ENCODE data around the gene RPL29. TPM values are rescaled to one million over a fixed set of nuclear protein-coding genes. Genes with fewer than 3 reads are reported as not detected.
A peak's percentile ranks its signal among the peaks of the same experiment; 100 is the strongest.
"Not testable (repeated sequence)": the region's sequence is repeated elsewhere in the genome, so short reads cannot be mapped to it uniquely, and the experiment has no call there.

RPL29 gene
- total and polyA plus RNA-seq, 2 donors (not counting 3 experiments of a cell fraction or from before 2014, with no cell fraction given), result 1,236 to 2,177 TPM

- TF ChIP-seq POLR2A (IDR thresholded peaks at IDR 0.05; ENCODE audit: low read depth, low read length) (peak; percentile 67), MAX (IDR thresholded peaks at IDR 0.05; ENCODE audit: insufficient read depth, insufficient read length) (no peak)
- H3K27me3 ChIP-seq (ENCODE audit: control insufficient read depth in 2 of 2, insufficient read depth in 2 of 2, low read length in 2 of 2), result no peaks in the 10 kb centered on the region
- no peak overlapping the region for H3K4me3 ChIP-seq (replicated peaks in 1 of 3; ENCODE audit: insufficient read depth in 1 of 3, low read depth in 1 of 3, low read length in 3 of 3)
- no peak overlapping the region for H3K9ac ChIP-seq (replicated peaks; ENCODE audit: extremely low read depth, insufficient read depth, low read length)
- intact Hi-C loops (cut with micrococcal nuclease) (no loop called here), dilution Hi-C loops (cut with MboI; ENCODE audit: extremely low pct_ligation_motif_present, low sequenced_read_pairs) (loop anchor here (10.0 kb wide), 1 partner anchor 153 kb away; no protein-coding TSS in a partner anchor)
- H2AFZ ChIP-seq (ENCODE audit: low read depth, low read length), result no peak overlapping the region
- no TSS peak for BruUV-seq (replicated peaks)
- H3K4me1 ChIP-seq (ENCODE audit: control insufficient read depth, extremely low read depth, insufficient read depth, low read length), result peaks cover 14% of the 10 kb centered on the region
- no peak overlapping the region for H3K4me2 ChIP-seq (ENCODE audit: insufficient read depth, low read length)
- ChIA-PET POLR2A (interaction anchor here (1.1 to 1.3 kb wide), 2 partner anchors 8 to 9 kb away, joined by 3 to 6 read pairs; partner anchors contain the start of gene ACY1), CTCF (interaction anchor here (1.0 to 1.4 kb wide), 2 partner anchors 9 to 64 kb away, joined by 3 to 4 read pairs; partner anchors contain the start of gene DUSP7)
- H3K36me3 ChIP-seq (ENCODE audit: control insufficient read depth in 2 of 2, extremely low read depth in 1 of 2, insufficient read depth in 2 of 2, low read length in 2 of 2), result peaks cover 16 to 20% of the 10 kb centered on the region in 2 experiments
- no peaks in the 10 kb centered on the region for H4K20me1 ChIP-seq (replicated peaks; ENCODE audit: control insufficient read depth, extremely low read depth, insufficient read depth, low read length)
- DNase-seq (ENCODE audit: low read depth, low spot score), result no peak
- H3K27ac ChIP-seq (ENCODE audit: insufficient read depth, low read depth, low read length), result no peak overlapping the region
- no peak for FAIRE-seq
- H3K9me1 ChIP-seq (replicated peaks; ENCODE audit: control insufficient read depth, extremely low read depth, insufficient read depth, low read length), result no peaks in the 10 kb centered on the region
- H3K79me2 ChIP-seq (ENCODE audit: control insufficient read depth, insufficient read depth, low read length), result peaks cover 30% of the 10 kb centered on the region
- no peaks in the 10 kb centered on the region for H3K9me3 ChIP-seq (replicated peaks; ENCODE audit: control insufficient read depth, insufficient read depth, low read length)
These were observed 3.5 kb downstream of the RPL29 start for GRCh38 chr3:51992017-51992682.

DNA sequence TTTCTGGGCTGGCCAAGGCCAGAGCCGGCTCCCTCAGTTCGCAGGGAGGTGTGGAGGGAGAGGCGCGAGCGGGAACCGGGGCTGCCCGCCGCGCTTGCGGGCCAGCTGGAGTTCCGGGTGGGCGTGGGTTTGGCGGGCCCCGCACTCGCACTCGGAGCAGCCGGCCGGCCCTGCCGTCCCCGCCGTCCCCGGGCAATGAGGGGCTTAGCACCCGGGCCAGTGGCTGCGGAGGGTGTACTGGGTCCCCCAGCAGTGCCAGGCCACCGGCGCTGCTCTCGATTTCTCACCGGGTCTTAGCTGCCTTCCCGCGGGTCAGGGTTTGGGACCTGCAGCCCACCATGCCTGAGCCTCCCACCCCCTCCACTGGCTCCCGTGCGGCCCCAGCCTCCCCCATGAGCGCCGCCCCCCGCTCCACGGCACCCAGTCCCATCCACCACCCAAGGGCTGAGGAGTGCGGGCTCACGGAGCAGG is 5.2 kb downstream of the RPL29 start:
- H3K9ac ChIP-seq (replicated peaks; ENCODE audit: extremely low read depth, insufficient read depth, low read length); H3K4me2 ChIP-seq (ENCODE audit: insufficient read depth, low read length); H3K27me3 ChIP-seq (ENCODE audit: control insufficient read depth in 2 of 2, insufficient read depth in 2 of 2, low read length in 2 of 2); DNase-seq (ENCODE audit: low read depth, low spot score); BruUV-seq (replicated peaks); FAIRE-seq; H4K20me1 ChIP-seq (replicated peaks; ENCODE audit: control insufficient read depth, extremely low read depth, insufficient read depth, low read length); H3K27ac ChIP-seq (ENCODE audit: insufficient read depth, low read depth, low read length); H3K4me3 ChIP-seq (replicated peaks in 1 of 3; ENCODE audit: insufficient read depth in 1 of 3, low read depth in 1 of 3, low read length in 3 of 3); intact Hi-C loops (cut with micrococcal nuclease); H3K9me1 ChIP-seq (replicated peaks; ENCODE audit: control insufficient read depth, extremely low read depth, insufficient read depth, low read length); H2AFZ ChIP-seq (ENCODE audit: low read depth, low read length); H3K9me3 ChIP-seq (replicated peaks; ENCODE audit: control insufficient read depth, insufficient read depth, low read length); POLR2A ChIA-PET: not testable (repeated sequence)
- CTCF ChIA-PET, result interaction anchor here (0.9 to 1.4 kb wide), 2 partner anchors 8 to 16 kb away, joined by 3 read pairs; no protein-coding TSS in a partner anchor
- Histone ChIP-seq H3K36me3 (ENCODE audit: control insufficient read depth in 2 of 2, extremely low read depth in 1 of 2, insufficient read depth in 2 of 2, low read length in 2 of 2) (peaks cover 16 to 20% of the 10 kb centered on the region in 2 experiments), H3K79me2 (ENCODE audit: control insufficient read depth, insufficient read depth, low read length) (peaks cover 28% of the 10 kb centered on the region), H3K4me1 (ENCODE audit: control insufficient read depth, extremely low read depth, insufficient read depth, low read length) (peaks cover 14% of the 10 kb centered on the region)
- dilution Hi-C loops (cut with MboI; ENCODE audit: extremely low pct_ligation_motif_present, low sequenced_read_pairs), result loop anchor here (10.0 kb wide), 1 partner anchor 154 kb away; no protein-coding TSS in a partner anchor

Measured in endothelial cell of umbilical vein (primary cell).